HG02885 (cell line): ENCODE data around the gene GLMP.
"Not testable (repeated sequence)": the region's sequence is repeated elsewhere in the genome, so short reads cannot be mapped to it uniquely, and the experiment has no call there.

Experiments
- ATAC-seq: cut with Tn5 transposase; IDR thresholded peaks from one replicate; pipeline ENCODE4 v1.9.1; 2021; ENCODE audit warnings: mild to moderate bottlenecking; ENCODE audit not compliant: unreplicated experiment, poor library complexity

The GLMP gene, protein sequence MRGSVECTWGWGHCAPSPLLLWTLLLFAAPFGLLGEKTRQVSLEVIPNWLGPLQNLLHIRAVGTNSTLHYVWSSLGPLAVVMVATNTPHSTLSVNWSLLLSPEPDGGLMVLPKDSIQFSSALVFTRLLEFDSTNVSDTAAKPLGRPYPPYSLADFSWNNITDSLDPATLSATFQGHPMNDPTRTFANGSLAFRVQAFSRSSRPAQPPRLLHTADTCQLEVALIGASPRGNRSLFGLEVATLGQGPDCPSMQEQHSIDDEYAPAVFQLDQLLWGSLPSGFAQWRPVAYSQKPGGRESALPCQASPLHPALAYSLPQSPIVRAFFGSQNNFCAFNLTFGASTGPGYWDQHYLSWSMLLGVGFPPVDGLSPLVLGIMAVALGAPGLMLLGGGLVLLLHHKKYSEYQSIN

DNA sequence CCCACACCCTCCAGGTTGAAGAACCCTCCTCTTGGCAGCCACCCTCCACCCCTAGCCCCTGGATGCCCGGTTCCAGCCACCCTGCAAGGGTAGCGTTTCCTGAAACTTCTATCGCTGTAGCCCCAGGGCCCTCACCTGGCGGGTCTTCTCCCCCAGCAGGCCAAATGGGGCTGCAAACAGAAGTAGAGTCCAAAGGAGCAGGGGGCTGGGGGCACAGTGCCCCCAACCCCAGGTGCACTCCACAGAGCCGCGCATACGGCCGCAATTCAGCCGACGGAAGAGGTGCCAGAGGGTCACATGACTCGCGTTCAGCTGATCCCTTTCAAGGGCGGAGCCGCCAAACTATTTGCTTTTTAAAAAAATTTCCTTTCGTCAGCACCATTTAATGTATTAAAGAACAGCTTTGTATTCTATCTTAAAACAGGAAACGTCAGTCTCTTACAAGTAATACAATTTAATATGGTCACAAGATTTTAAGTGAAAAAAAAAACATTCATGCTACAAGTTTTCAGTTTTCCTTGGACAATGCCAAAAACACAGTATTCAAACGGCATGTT is at the start of gene GLMP:
GLMP (minus strand) TSS at position 289 of the 557 bp plus-strand sequence; CDS start at position 255, 34 bp downstream.
- ATAC-seq = peak; percentile 59

DNA sequence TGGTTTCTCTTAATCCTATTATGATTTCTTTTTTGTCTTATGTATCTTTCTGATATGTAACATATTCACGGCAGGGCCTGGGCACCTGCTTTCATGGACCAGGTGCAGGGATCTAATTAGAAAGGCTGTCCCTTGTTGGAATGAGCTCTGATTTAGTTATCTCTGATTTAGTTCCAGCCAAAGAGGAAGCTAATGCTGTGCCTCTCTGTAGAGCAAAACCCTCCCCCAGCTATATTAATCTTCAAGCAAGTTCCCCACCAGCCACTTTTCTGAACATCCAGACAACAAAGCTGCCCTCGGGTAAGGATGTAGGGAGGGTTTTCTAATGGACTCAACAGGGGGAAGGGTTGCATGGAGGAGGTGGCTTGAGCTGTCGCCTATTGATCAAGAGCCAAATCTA is 48.9 kb upstream of the GLMP start:
- ATAC-seq = no peak

DNA sequence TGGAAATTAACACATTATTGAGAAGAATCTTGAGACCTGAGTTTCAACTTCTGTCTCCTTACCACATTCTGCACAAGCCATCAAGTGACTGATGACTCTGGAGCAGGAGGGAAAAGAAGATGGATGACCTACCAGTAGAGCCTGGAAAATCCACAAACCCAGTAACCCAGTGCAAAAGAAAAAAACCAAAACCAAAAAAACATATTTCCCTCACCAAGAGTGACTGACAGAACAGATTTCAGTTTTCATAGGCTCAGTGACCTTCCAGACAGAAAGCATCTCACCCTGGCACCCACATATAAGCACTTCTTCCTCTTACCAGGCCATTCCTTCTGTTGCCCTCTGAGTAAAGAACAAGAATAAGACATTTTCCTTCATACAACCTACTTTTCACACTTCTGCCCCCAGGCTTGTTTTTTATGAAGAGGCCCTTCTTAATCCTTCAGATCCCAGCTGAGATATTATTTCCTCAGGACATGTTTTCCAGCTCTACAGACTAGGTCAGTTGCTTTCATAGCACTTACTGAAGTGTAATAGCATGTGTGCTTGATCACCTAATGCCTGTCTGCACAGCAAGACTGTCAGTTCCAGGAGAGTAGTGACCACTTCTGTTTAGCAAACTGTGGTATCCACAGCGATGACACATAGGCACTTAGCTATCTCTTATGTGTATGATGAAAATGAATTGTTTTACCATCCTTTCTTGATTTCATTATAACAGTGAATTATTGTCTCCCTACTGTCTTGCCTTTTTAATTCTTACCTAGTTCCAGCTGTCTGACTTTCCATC is 46.9 kb upstream of the GLMP start:
- no peak for ATAC-seq

DNA sequence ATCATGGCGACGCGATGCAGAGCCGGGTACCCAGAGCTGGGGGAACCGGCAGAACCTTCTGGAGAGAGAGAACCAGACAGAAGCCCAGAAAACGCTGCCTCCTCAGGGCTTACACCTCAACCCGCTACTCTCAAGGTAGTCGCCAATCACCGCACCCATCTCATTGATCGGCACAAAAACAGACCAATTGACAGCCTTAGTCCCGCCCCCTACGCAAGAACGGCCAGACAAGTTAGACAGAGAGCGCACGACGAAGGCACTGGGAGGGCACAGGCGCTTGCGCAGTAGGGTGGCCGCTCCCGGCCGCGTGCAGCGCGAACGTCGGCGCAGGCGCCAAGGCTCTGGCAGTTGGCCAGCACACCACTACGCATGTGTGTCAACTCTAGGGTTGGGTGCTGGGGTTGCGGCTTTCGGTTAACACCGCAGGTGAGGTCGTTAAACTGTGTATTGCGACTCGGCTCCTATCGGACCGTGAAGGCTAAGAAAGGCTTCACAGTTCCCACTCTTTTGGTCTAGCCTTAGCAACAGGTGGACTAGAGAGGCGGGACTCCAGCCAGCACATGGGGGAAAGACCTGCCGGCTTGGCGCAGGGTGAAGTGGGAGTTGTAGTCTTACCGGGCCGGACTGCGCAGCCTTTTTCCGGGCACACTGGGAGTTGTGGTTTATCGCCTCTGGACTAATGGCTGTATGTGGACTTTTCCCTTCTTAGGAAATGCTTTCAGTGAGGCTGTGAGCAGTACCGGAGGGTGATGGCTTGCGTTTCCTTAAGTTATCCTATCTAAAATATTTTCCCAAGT is 42.9 kb upstream of the GLMP start, which contains the start of the genes CCT3 and TSACC:
CCT3 (minus strand) TSS at position 113 of the 797 bp plus-strand sequence; CDS start at position 5, 108 bp downstream.
TSACC (plus strand) TSS at position 347 of the 797 bp plus-strand sequence. CDS start 1,232 bp downstream, outside the sequence.
- ATAC-seq = peak; percentile 91

DNA sequence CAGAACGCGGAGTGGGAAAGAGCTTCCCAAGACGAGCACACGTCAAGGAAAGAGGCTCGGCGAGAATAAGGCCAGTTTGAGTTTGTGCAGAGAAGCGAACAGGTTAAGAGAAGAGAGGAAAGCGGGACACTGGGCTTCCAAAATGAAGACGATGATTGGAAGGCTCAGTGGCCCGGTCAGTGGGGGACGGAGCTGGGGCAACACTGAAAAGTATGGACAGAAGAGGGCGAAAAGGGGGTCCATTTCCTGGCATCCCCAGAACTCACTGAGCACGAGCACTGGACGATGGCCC is 42.4 kb upstream of the GLMP start:
- no peak for ATAC-seq

DNA sequence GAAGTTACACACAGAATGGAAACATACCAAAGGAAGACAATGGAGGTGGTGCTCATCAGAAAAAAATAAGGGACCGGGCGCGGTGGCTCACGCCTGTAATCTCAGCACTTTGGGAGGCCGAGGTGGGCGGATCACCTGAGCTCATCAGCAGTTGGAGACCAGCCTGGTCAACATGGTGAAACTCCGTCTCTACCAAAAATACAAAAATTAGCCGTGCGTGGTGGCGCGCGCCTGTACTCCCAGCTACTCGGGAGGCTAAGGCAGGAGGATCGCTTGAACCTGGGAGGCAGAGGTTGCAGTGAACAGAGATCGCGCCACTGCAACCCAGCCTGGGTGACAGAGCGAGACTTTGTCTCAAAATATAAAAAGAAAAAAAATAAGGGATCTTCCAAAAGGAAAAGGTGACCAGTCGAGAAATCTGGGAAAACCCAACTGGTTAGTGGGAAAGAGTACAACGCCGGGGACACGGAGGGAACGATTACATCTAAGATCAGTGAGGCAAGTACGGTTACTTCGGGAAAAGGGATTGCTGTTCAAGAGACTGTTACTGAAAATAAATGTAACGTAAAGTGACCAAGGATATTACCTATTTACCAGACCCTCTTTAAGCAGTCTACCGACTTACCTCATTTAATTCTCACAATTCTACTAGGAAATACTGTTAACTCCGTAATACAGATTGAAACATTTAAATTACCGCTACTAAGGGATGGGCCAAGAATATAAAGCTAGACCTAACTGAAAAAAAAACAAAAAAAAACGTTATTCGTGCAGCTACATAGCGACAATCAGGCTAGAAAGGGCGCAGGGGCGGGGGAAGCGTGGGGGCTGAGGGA is 41.8 kb upstream of the GLMP start:
- no peak for ATAC-seq

DNA sequence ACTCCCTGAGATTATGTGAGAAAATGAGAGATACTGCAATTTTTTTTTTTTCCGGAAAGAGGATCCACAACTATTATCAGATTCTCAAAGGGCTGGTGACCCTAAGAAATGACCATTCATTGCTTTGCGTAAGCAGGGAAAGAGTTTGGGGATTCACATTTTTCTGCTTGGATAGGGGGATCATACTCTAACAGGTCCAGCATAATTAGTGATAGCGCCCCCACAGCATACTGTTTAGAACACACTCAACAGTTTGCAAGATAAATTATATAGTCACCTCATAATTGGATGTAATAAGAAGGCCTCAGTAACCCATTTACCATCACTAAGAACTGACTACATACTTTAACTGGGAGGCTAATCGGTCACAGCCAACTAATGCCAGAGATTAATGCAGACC is 40.8 kb upstream of the GLMP start:
- no peak for ATAC-seq

DNA sequence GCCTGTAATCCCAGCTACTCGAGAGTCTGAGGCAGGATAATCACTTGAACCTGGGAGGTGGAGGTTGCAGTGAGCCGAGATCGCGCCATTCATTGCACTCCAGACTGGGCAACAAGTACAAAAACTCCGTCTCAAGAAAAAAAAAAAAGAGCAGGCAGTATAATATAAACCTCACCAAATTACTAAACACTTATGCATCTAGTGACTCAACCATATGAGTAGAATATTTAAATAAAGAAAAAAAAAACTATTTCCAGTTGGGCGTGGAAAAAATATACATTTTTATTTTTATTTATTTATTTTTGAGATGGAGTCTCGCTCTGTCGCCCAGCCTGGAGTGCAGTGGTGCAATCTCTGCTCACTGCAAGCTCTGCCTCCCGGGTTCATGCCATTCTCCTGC is 27.7 kb upstream of the GLMP start:
- ATAC-seq = not testable (repeated sequence)

DNA sequence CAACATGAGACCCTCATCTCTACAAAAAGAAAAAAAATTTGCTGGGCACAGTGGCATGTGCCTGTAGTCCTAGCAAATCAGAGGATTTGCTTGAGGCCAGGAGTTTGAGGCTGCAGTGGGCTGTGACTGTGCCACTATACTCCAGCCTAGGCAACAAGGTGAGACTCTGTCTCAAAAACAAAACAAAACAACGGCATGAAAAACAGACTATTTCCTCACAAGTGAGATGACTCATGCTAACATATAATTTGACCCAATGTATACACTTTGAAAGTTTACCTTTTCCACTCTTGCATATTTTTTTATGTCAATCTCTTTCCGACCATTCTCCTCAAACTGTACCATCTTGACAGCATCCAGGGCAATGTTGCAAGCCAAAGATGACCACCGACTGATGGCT is 25.1 kb upstream of the GLMP start:
- no peak for ATAC-seq

DNA sequence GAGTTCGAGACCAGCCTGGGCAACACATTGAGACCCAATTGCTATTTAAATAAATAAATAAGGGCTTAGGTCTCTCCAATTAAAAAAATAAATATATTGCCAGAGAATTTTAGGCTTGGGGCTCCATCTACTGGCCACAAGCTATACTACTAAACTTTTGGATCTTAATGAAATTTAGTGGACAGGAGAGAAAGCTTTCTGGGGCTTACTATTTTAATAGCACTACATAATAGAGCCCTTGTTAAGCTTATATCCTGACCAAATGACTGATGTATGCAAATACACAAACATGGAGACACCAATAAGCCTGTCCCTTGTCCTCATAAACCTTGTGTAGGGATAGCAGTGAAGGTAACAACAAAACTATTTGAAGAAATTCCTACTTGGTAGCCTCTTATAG is 24.2 kb upstream of the GLMP start:
- no peak for ATAC-seq

DNA sequence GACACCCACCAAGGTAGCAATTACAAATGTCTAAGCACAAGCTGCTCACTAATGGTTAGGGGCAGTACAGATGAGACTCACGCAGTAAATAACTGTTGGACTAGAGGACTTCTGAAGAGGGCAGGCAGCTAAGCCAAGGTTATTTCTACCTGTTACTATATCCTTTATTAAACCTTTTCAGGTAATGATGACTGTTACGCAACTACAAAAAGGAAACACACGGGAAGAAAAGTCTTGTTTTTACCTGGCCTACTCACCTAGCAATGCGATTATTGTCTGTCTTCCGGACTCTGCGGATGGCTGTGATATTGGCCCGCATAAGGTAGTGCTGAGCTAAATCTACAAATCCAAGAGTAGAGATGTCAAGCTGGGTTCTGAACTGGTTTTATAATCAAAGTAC is 21.4 kb upstream of the GLMP start:
- ATAC-seq = no peak

DNA sequence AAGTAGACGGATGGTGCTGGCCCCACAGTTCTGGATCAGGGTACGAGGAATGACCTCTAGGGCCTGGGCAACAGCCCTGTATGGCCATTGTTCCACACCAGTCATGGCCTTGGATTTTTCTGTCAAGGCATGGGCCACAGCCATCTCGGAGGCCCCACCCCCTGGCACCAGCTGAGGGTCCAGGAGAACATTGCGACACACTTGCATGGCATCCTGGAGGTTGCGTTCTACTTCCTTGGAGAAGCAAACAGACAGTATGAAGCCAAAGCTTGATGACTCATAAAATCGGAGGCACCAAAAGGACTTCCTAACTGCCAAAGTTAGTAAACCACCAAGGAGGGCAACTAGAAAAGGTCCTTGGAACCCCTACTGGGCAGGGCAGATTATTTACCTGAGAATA is 15.5 kb upstream of the GLMP start:
- no peak for ATAC-seq

DNA sequence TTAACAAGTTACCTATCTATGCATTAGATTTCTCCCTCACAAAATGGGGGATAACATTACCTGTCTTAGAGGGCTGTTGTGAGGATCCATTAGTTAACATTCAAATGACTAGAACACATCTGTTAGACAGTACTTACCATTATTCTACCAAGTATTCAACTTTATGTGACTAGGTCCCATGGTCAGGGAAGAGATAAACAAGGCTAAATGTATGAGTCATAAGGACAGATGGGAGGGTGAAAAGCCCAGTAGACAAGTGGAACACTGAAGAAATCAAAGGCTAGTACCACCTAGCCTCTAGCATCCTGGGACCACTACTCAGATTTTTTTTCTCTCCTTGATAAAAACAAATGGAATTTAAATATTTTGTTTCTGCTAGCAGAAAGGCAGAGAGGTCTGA is 12.6 kb upstream of the GLMP start:
- ATAC-seq = no peak

DNA sequence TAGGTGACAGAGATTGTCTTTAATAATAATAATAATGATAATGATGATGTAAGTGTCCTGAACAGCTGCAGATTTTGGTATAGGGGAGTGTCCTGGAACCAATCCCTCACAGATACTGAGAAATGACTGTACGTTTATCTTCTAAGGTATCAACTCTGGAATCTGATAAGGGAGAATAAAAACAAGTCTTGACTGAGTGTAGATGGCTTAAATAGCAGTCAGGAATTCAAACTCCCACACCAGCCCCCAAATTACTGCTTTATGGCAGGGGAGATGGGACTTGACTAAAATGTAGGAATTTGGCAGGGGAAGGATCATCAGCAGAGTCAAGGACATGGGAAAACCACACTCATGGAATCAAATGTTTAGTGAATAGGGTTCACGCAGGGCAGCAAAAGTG is 9.7 kb upstream of the GLMP start:
- ATAC-seq = no peak

DNA sequence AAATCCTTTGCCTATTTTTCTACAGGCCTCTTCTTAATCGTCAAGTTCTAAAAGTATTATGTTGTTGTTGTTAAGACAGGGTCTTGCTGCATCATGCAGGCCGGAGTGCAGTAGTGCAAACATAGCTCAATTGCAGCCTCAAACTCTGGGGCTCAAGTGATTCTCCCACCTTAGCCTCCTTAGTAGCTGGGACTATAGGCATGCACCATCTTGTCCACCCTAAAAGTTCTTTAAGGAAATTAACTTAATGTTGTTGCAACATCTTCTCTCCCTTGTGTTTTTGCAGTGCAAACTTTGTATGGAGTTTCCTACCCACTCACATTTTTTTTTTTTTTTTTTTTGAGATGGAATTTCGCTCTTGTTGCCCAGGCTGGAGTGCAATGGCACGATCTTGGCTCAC is 7.8 kb upstream of the GLMP start:
- ATAC-seq = no peak

DNA sequence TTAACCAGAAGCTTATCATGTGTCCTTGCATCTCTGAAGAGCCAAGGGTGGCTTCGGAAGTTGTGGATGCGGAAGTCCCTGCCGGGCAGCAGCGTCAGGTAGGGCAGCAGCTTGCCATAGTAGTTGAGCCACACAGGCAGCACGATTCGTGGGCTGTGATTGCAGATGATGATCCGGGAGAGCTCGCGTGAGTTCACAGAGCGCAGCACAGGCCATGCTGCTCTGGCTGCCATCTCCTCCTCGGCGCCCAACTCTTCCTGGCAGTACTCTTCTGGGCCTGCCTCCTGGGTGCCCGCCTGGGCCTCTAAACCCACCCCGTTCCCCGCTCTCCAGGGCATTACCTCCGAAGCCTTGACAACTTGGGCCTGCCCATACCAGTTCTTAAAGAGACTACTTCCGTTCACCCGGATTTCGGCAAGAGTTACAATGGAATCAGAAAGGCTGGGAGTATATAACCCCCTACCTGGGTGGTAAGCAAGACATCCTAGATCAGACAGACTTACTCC is 3.4 kb upstream of the GLMP start, which contains the start of gene VHLL:
VHLL (minus strand) TSS at position 456 of the 506 bp plus-strand sequence; CDS start at position 338, 118 bp downstream.
- ATAC-seq = no peak

DNA sequence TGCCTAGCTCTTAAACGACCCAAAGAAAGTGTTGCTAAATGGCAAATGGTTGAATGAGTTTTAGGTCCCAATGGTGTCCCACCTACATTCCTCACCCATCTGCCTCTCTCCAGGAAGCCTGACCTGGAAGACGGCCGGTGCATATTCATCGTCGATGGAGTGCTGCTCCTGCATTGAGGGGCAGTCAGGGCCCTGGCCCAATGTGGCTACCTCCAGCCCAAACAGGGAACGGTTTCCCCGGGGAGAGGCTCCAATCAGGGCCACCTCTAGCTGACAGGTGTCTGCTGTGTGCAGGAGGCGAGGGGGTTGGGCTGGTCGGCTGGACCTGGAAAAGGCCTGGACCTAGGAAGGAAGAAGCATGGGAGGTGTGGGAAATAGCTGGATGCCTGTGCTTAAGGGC is 1.6 kb downstream of the GLMP start:
- ATAC-seq = no peak

DNA sequence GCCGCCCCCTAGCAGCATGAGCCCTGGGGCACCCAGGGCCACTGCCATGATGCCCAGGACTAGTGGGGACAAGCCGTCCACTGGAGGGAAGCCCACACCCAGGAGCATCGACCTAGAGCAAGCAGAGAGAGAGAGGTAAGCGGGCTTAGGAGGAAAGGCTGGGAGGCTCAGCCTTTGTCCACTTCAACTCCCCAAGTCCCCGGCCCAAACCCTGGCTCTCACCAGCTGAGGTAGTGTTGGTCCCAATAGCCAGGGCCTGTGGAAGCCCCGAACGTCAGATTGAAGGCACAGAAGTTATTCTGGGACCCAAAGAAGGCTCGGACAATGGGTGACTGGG is 2.4 kb downstream of the GLMP start:
- ATAC-seq = no peak
